Nephron (organoid): Measurements from ENCODE around the gene CCL1.

Experiments
- H3K27ac Mint-ChIP-seq, 3 experiments: 2 replicates each; pipeline ENCODE4 v1.8.0; 2020; ENCODE audit warnings: mixed read lengths in 3 of 3, mild to moderate bottlenecking in 2 of 3, moderate library complexity in 1 of 3
- H3K27me3 Mint-ChIP-seq: 2 replicates; pipeline ENCODE4 v1.8.0; 2021; ENCODE audit warnings: low read depth, mild to moderate bottlenecking, moderate library complexity, mixed read lengths
- H3K36me3 Mint-ChIP-seq: 2 replicates; pipeline ENCODE4 v1.8.0; 2020; ENCODE audit warnings: low read depth, mixed read lengths
- H3K4me1 Mint-ChIP-seq: 2 replicates; pipeline ENCODE4 v1.8.0; 2020; ENCODE audit warnings: mixed read lengths
- H3K4me3 Mint-ChIP-seq, 3 experiments: 2 replicates each; pipeline ENCODE4 v1.8.0; 2020; ENCODE audit warnings: mild to moderate bottlenecking in 3 of 3, mixed read lengths in 3 of 3, moderate library complexity in 2 of 3
- H3K9me3 Mint-ChIP-seq: 2 replicates; pipeline ENCODE4 v1.8.0; 2020; ENCODE audit warnings: mixed read lengths
- CTCF ChIP-seq, 3 experiments: fragments of 200-600 bp; sonication (generic); IDR thresholded peaks; one replicate each; pipeline ENCODE4 v1.5.0; 2021; ENCODE audit warnings: antibody characterized with exemption in 3 of 3; ENCODE audit not compliant: unreplicated experiment in 3 of 3

The CCL1 gene

DNA sequence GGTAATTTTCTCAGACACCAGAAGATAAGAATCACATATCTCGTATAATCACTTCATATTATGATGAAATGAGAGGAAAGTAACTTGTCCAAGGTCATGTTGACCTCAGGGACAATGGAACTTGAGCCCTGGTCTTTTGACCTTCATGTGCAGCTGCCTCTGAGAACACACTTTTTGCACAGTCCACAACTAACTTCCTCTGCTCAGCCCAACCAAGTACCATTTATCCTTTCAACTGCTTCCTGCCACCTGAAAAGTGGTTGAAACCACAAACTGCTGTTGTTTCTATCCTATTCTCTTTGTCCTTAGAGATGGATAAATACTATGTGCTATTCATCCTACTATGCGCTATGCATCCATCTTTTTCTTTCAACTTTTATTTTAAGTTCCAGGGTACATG, 2.3 kb upstream of the CCL1 start:
- H3K4me3 Mint-ChIP-seq: no peak overlapping the region
- no peak for TF ChIP-seq CTCF (IDR thresholded peaks at IDR 0.05; ENCODE audit: unreplicated experiment in 3 of 3)
- no peaks in the 10 kb centered on the region for H3K9me3 Mint-ChIP-seq

GRCh38 chr17:34364751-34365150, 1.7 kb upstream of the CCL1 start:
- H3K4me3 Mint-ChIP-seq: no peak overlapping the region
- H3K27me3 Mint-ChIP-seq: peaks cover 38% of the 10 kb centered on the region
- no peaks in the 10 kb centered on the region for H3K9me3 Mint-ChIP-seq
- H3K4me1 Mint-ChIP-seq: peaks cover 5% of the 10 kb centered on the region
- TF ChIP-seq CTCF (IDR thresholded peaks at IDR 0.05; ENCODE audit: unreplicated experiment in 3 of 3): no peak
- H3K36me3 Mint-ChIP-seq: no peaks in the 10 kb centered on the region
- no peak overlapping the region for H3K27ac Mint-ChIP-seq

More for the DNA sequence above, 2.3 kb upstream of the CCL1 start:
- H3K4me1 Mint-ChIP-seq: peaks cover 5% of the 10 kb centered on the region
- no peaks in the 10 kb centered on the region for H3K36me3 Mint-ChIP-seq
- H3K27ac Mint-ChIP-seq: no peak overlapping the region
- peaks cover 40% of the 10 kb centered on the region for H3K27me3 Mint-ChIP-seq

DNA sequence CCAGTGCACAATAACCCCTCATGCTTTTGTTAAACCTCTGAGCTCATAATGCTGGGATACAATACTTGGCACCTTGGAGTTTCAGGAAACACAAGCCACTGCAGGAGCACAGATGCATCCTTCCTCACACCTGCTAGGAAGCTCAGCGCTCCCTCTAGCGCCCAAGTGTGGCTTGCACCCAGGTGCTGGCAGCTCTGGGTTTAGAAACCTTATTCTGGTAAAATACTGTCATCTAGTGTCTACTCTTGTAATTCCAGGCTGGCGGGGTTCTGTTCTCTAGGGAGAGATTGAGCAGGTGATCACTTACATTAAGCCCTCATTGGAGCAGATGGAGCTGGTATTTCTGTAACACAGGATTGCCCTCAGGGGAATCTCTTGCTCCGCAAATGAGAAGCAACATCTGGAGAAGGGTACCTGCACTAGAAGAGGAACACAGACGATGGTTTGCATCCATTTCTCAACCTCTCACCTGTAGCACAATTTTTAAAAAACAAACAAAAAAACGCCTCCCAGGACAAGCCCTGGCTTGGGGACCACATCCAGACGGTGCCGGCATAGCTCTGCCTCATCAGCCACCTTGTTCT, 1.5 kb downstream of the CCL1 start:
- peaks cover 47% of the 10 kb centered on the region for H3K27me3 Mint-ChIP-seq
- H3K4me1 Mint-ChIP-seq: peaks cover 5% of the 10 kb centered on the region
- no peaks in the 10 kb centered on the region for H3K36me3 Mint-ChIP-seq
- no peaks in the 10 kb centered on the region for H3K9me3 Mint-ChIP-seq
- no peak overlapping the region for H3K4me3 Mint-ChIP-seq
- no peak overlapping the region for H3K27ac Mint-ChIP-seq
- TF ChIP-seq CTCF (IDR thresholded peaks at IDR 0.05; ENCODE audit: unreplicated experiment in 3 of 3): peak; percentile 100

DNA sequence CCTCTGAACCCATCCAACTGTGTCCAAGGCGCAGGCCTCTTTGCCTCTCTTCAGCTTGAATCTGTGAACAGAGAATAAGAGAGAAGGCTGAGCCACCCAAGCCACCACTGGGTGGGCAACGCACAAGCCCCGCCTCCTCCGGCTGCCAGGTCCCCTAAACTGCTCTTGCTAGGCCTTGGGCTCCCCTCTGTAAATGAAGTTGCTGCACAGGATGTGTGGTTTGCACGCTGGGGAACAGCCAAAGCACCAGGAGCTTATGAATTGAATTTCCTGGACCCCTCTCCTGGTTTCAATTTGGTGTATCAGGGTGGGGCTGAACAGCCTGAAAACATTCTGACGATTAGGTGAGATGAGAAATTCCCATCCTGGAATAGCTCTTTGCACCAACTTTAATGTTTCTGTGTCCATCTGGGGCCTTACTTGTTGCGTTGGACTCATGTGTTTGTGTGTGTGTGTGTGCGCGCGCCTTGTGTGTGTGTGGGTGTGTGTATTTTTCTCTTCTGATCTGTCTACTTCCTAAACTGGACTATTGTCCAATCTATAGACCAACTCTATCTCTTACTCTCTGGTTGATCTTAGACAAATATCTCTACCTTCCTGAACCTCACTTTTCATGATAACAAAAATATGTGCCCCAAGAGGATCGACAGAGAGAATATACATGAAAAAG, 2.3 kb downstream of the CCL1 start:
- no peaks in the 10 kb centered on the region for H3K36me3 Mint-ChIP-seq
- H3K27ac Mint-ChIP-seq: no peak overlapping the region
- H3K27me3 Mint-ChIP-seq: peaks cover 53% of the 10 kb centered on the region
- peaks cover 5% of the 10 kb centered on the region for H3K4me1 Mint-ChIP-seq
- no peaks in the 10 kb centered on the region for H3K9me3 Mint-ChIP-seq
- TF ChIP-seq CTCF (IDR thresholded peaks at IDR 0.05; ENCODE audit: unreplicated experiment in 3 of 3): no peak
- no peak overlapping the region for H3K4me3 Mint-ChIP-seq

DNA sequence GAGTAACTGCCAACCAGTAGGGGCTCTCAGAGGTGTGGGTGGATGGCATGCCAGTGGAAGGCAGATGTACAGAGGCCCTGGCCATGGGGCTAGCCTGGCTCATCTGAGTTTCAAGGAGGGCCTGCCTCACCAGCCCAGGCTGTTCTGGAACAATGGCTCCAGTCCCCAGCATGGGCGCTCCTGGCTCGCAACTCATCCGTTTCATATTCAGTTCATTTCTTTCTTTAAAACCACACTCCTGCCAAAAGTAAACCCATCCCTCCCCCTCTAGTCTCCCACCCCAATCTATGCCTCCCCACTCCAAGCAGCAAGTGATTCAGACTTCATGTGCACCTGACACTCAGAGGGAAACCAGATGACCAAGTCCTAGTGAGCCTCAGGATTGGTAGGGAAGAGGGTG, 4.4 kb downstream of the CCL1 start:
- Mint-ChIP-seq H3K27ac (no peak overlapping the region), H3K27me3 (peaks cover 37% of the 10 kb centered on the region), H3K9me3 (peaks cover 2% of the 10 kb centered on the region), H3K4me3 (no peak overlapping the region), H3K4me1 (peaks cover 5% of the 10 kb centered on the region), H3K36me3 (no peaks in the 10 kb centered on the region)
- TF ChIP-seq CTCF (IDR thresholded peaks at IDR 0.05; ENCODE audit: unreplicated experiment in 3 of 3): no peak

DNA sequence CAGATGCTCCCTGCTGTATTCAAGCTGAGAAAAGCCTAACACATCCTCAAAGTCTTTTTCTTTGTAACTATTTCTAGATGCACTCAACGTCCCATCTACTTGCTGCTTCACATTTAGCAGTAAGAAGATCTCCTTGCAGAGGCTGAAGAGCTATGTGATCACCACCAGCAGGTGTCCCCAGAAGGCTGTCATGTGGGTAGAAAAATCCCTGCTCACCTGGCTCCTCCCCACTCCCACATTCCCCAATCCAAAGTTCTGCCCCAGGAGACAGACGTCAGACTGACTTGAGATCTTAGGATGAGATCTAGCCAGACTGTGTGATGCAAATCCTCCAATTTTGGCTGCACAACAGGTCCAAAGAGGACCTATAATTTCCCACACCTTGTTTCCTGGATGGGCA, 5.6 kb downstream of the CCL1 start:
- Mint-ChIP-seq H3K9me3 (peaks cover 6% of the 10 kb centered on the region), H3K4me1 (peaks cover 5% of the 10 kb centered on the region), H3K27me3 (peaks cover 29% of the 10 kb centered on the region), H3K27ac (no peak overlapping the region), H3K36me3 (no peaks in the 10 kb centered on the region), H3K4me3 (no peak overlapping the region)
- TF ChIP-seq CTCF (IDR thresholded peaks at IDR 0.05; ENCODE audit: unreplicated experiment in 3 of 3): no peak
